Right lobe of liver (tissue), 6 donors: ENCODE results near the gene HCRT. TPM values are rescaled to one million over a fixed set of nuclear protein-coding genes. Genes with fewer than 3 reads are reported as not detected.

Experiments
- ATAC-seq, 4 donors: fragments of 200-7000 bp; cut with Tn5 transposase; one replicate each; pipeline ENCODE4 v1.9.1; 2020; ENCODE audit warnings: mild to moderate bottlenecking in 4 of 4, moderate library complexity in 4 of 4
- DNase-seq, 3 donors: peaks; one replicate each; pipeline ENCODE4 v3.0.0-alpha.2; 2020
- H3K27ac ChIP-seq, 3 donors: fragments of 200-600 bp; one replicate each; pipeline ENCODE4 v1.8.0; 2022
- H3K27me3 ChIP-seq, 2 donors: fragments of 200-600 bp; one replicate each; pipeline ENCODE4 v1.8.0; 2022
- H3K36me3 ChIP-seq, 4 donors: fragments of 200-600 bp; sonication (generic) in 1 of 4; one replicate each; pipeline versions ENCODE4 v1.5.1 to v1.8.0; 2017 to 2022; ENCODE audit warnings: control low read depth in 1 of 4
- H3K4me1 ChIP-seq, 4 donors: fragments of 200-600 bp; sonication (generic) in 1 of 4; one replicate each; pipeline versions ENCODE4 v1.5.1 to v1.8.0; 2017 to 2022; ENCODE audit warnings: control low read depth in 1 of 4
- H3K4me3 ChIP-seq, 3 donors: fragments of 200-600 bp; one replicate each; pipeline ENCODE4 v1.8.0; 2022
- H3K9me3 ChIP-seq, 4 donors: fragments of 200-600 bp; sonication (generic) in 1 of 4; one replicate each; pipeline versions ENCODE4 v1.5.1 to v1.8.0; 2017 to 2022; ENCODE audit warnings: control low read depth in 1 of 4
- CTCF ChIP-seq, 4 donors: fragments of 200-600 bp in 3 of 4; fragments of 450-650 bp in 1 of 4; IDR thresholded peaks; one replicate each; pipeline versions ENCODE4 v1.5.1 to v1.8.0; 2016 to 2022; ENCODE audit warnings: antibody characterized with exemption in 4 of 4, mild to moderate bottlenecking in 2 of 4
- POLR2A ChIP-seq: fragments of 450-650 bp; IDR thresholded peaks from one replicate; pipeline ENCODE4 v1.6.1; 2017; ENCODE audit warnings: antibody characterized with exemption, mild to moderate bottlenecking
- WGBS: methylation state at CpG from one replicate; pipeline ENCODE4 v1.1.6; 2018; ENCODE audit warnings: low coverage, low lambda C conversion rate; ENCODE audit not compliant: insufficient coverage; ENCODE audit errors: missing lambda C conversion rate; 5-methylcytosine and 5-hydroxymethylcytosine counted together
- intact Hi-C, 2 donors: fragments of 100-400 bp; cut with DNase I; formaldehyde crosslinking; loops; one replicate each; pipeline versions ENCODE4 v1.11.2 to v1.14.1; 2022
- total RNA-seq, 6 experiments: library from RNA; depleted of rRNA in 2 of 6; stranded (reverse); fragments of >200 nt in 2 of 6; fragmentation: NEBNext Ultra II Directional in 3 of 6; extraction: Animal tissue kit (Norgen Biotek cat#: 25700) in 3 of 6; gene quantifications; one replicate each; pipeline versions ENCODE4 v1.1.0 to v1.2.4, GENCODE V29; 2016 to 2023
- donor health status: DM: no; HTN: yes; CAD: no.
- donor health status: DM: no; HTN: no; CAD: no.
- donor health status: DM: no; HTN: no; CAD: no.
- donor health status: DM: no; HTN: yes; CAD: no.
- donor health status: DM: no; HTN: yes; CAD: no.

The HCRT gene
- total RNA-seq, 6 experiments from 2014 or later: not detected

GRCh38 chr17:42174126-42174783, 11.0 kb downstream of the HCRT start:
- TF ChIP-seq POLR2A: no peak
- no peak for TF ChIP-seq CTCF (IDR thresholded peaks at IDR 0.05)
- ATAC-seq (no peak), DNase-seq (no peak)
- Histone ChIP-seq H3K9me3 (no peaks in the 10 kb centered on the region), H3K27me3 (no peaks in the 10 kb centered on the region), H3K4me3 (no peak overlapping the region), H3K4me1 (no peaks in the 10 kb centered on the region), H3K36me3 (no peaks in the 10 kb centered on the region), H3K27ac (no peak overlapping the region)
- 37% methylated on average over 5 of the region's 14 CpGs for WGBS
- intact Hi-C loops: loop anchor here in 1 of 2 donors (10.0 kb wide), 1 partner anchor 49 kb away; the partner anchor contains the start of genes HSPB9 and KAT2A

DNA sequence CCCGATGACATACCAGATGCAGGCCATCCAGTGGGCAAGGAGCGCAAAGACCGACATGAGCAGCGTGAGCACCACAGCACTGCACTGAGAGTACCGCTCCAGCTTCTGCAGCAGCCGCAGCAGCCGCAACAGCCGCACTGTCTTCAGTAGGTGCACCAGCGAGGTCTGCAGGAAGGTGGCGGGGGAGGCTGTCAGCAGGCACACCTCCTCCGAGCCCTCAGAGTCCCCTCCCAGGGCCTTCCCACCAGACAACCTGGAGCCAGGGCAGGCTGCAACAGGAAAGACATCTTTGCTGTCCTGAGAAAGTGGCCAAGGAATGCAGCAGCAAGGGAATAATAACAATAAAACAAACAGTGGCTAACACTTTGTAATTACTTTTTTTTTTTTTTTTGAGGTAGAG, 13.4 kb downstream of the HCRT start:
- WGBS: 49% methylated on average over 4 of the region's 11 CpGs
- Histone ChIP-seq H3K36me3 (no peaks in the 10 kb centered on the region), H3K27me3 (no peaks in the 10 kb centered on the region), H3K27ac (no peak overlapping the region), H3K4me3 (no peak overlapping the region), H3K9me3 (no peaks in the 10 kb centered on the region), H3K4me1 (no peaks in the 10 kb centered on the region)
- ATAC-seq (no peak), DNase-seq (no peak)
- intact Hi-C loops: loop anchor here in 1 of 2 donors (10.0 kb wide), 1 partner anchor 47 kb away; the partner anchor contains the start of genes HSPB9 and KAT2A
- TF ChIP-seq POLR2A (no peak), CTCF (IDR thresholded peaks at IDR 0.05) (no peak)

DNA sequence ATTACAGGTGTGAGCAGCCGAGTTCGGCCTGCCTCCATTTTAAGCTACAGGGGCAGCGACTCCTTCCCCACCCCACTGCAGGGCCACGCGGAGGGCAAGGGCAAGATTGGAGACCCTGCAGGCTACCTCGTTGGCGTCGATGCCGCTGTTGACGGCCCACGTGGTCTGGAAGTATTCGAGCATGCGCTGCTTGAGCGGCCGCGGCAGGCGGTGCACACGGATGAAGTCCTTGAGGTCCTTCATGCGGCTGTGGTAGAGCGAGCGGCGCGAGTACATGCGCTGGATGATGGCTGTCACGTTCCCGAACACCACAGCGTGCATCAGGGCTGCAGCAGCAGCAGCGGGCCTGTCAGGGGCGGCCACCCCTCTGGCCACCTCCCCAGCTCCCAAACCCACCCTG, 15.9 kb downstream of the HCRT start:
- DNase-seq: no peak
- no peaks in the 10 kb centered on the region for H3K4me1 ChIP-seq
- 86% methylated on average over 7 of the region's 29 CpGs for WGBS
- intact Hi-C loops: no loop called here
- TF ChIP-seq CTCF (IDR thresholded peaks at IDR 0.05): no peak
- no peak for TF ChIP-seq POLR2A
- no peaks in the 10 kb centered on the region for H3K36me3 ChIP-seq
- H3K9me3 ChIP-seq: no peaks in the 10 kb centered on the region
- H3K27ac ChIP-seq: no peak overlapping the region
- ATAC-seq: no peak
- no peaks in the 10 kb centered on the region for H3K27me3 ChIP-seq
- no peak overlapping the region for H3K4me3 ChIP-seq

GRCh38 chr17:42167807-42168206, 17.4 kb downstream of the HCRT start:
- intact Hi-C loops: no loop called here
- TF ChIP-seq POLR2A (no peak), CTCF (IDR thresholded peaks at IDR 0.05) (no peak)
- ATAC-seq: no peak
- WGBS: 83% methylated on average over 8 of the region's 8 CpGs
- no peak for DNase-seq
- Histone ChIP-seq H3K4me3 (no peak overlapping the region), H3K36me3 (no peaks in the 10 kb centered on the region), H3K27me3 (no peaks in the 10 kb centered on the region), H3K9me3 (no peaks in the 10 kb centered on the region), H3K27ac (no peak overlapping the region), H3K4me1 (no peaks in the 10 kb centered on the region)
